HUES64 (cell line): ENCODE measurements around the gene CHST9. TPM values are rescaled to one million over a fixed set of nuclear protein-coding genes. Genes with fewer than 3 reads are reported as not detected.
"Not testable (repeated sequence)": the region's sequence is repeated elsewhere in the genome, so short reads cannot be mapped to it uniquely, and the experiment has no call there.

Experiments
- H3K27ac ChIP-seq: 2 replicates; pipeline ENCODE4 v1.7.0; 2013; ENCODE audit warnings: low read depth, low read length, inconsistent platforms
- H3K27me3 ChIP-seq: 2 replicates; pipeline ENCODE4 v1.6.1; 2013; ENCODE audit warnings: mild to moderate bottlenecking, low read length; ENCODE audit not compliant: insufficient read depth
- H3K36me3 ChIP-seq: 2 replicates; pipeline ENCODE4 v1.6.1; 2013; ENCODE audit warnings: mild to moderate bottlenecking, low read length; ENCODE audit not compliant: insufficient read depth
- H3K4me1 ChIP-seq: 2 replicates; pipeline ENCODE4 v1.6.1; 2013; ENCODE audit warnings: mild to moderate bottlenecking, low read length, moderate library complexity; ENCODE audit not compliant: insufficient read depth
- H3K4me3 ChIP-seq: 2 replicates; pipeline ENCODE4 v1.5.1; 2013; ENCODE audit warnings: mild to moderate bottlenecking, low read length, moderate library complexity
- H3K9ac ChIP-seq: 2 replicates; pipeline ENCODE4 v1.6.1; 2013; ENCODE audit warnings: mild to moderate bottlenecking, low read depth, low read length
- H3K9me3 ChIP-seq: 2 replicates; pipeline ENCODE4 v1.6.1; 2013; ENCODE audit warnings: low read depth, low read length; ENCODE audit not compliant: insufficient read depth
- WGBS: fragments of 150-250, 120-280 bp; methylation state at CpG from one replicate; pipeline ENCODE4 v1.1.7; 2013; ENCODE audit warnings: missing lambda C conversion rate; 5-methylcytosine and 5-hydroxymethylcytosine counted together
- polyA plus RNA-seq, 2 experiments: library from polyadenylated mRNA; stranded (reverse); fragments of 50-300 nt; gene quantifications; one replicate each; pipeline ENCODE4 v1.2.3, GENCODE V29; 2013

The CHST9 gene
- polyA plus RNA-seq (2013, experiment 1 of 2) = 7.1 TPM
- polyA plus RNA-seq (2013, experiment 2 of 2) = 6.3 TPM

- WGBS = 2% methylated on average over 60 of the region's 67 CpGs
- Histone ChIP-seq H3K4me1 (peaks cover 15% of the 10 kb centered on the region; the same call in 1 of the 2 replicates), H3K4me3 (peak within 1 kb of the TSS; percentile 75), H3K36me3 (no peaks in the 10 kb centered on the region), H3K27ac (no peak within 1 kb of the TSS), H3K27me3 (peaks cover 39% of the 10 kb centered on the region), H3K9me3 (no peaks in the 10 kb centered on the region), H3K9ac (peak within 1 kb of the TSS; percentile 63)
Measured at GRCh38 chr18:27185025-27185763, at the start of gene CHST9. Gene CHST9, minus strand, starts transcription at chr18:27185308. Its CDS starts 42,499 bp downstream, at chr18:27142809.

GRCh38 chr18:27232355-27232754 is 47.2 kb upstream of the CHST9 start:
- H3K4me3 ChIP-seq, H3K27me3 ChIP-seq, H3K36me3 ChIP-seq, H3K9ac ChIP-seq, H3K9me3 ChIP-seq: not testable (repeated sequence)
- WGBS = 20% methylated on average over 6 of the region's 6 CpGs
- H3K27ac ChIP-seq = peak overlapping the region; percentile 59; the same call in 1 of the 2 replicates
- H3K4me1 ChIP-seq = peaks cover 32% of the 10 kb centered on the region

GRCh38 chr18:27231671-27232070 is 46.6 kb upstream of the CHST9 start:
- peak overlapping the region; percentile 45; the same call in 1 of the 2 replicates for H3K9ac ChIP-seq
- H3K9me3 ChIP-seq, H3K36me3 ChIP-seq, H3K4me3 ChIP-seq, H3K27me3 ChIP-seq: not testable (repeated sequence)
- peak overlapping the region; percentile 59 for H3K27ac ChIP-seq
- 32% methylated on average over 6 of the region's 6 CpGs for WGBS
- peaks cover 39% of the 10 kb centered on the region for H3K4me1 ChIP-seq

GRCh38 chr18:27231221-27231620 is 46.1 kb upstream of the CHST9 start:
- H3K9me3 ChIP-seq, H3K4me3 ChIP-seq, H3K36me3 ChIP-seq, H3K27me3 ChIP-seq: not testable (repeated sequence)
- 61% methylated on average over 5 of the region's 5 CpGs for WGBS
- peak overlapping the region; percentile 45; the same call in 1 of the 2 replicates for H3K9ac ChIP-seq
- H3K27ac ChIP-seq = peak overlapping the region; percentile 59
- peaks cover 42% of the 10 kb centered on the region for H3K4me1 ChIP-seq

GRCh38 chr18:27227721-27228120 is 42.6 kb upstream of the CHST9 start:
- Histone ChIP-seq H3K9me3 (no peaks in the 10 kb centered on the region), H3K27me3 (no peaks in the 10 kb centered on the region), H3K9ac (no peak overlapping the region), H3K4me3 (no peak overlapping the region), H3K27ac (no peak overlapping the region; the same call in 1 of the 2 replicates), H3K4me1 (peaks cover 54% of the 10 kb centered on the region), H3K36me3 (no peaks in the 10 kb centered on the region)
- 63% methylated on average over 1 of the region's 1 CpG for WGBS

GRCh38 chr18:27226556-27227075 is 41.5 kb upstream of the CHST9 start:
- Histone ChIP-seq H3K27me3 (no peaks in the 10 kb centered on the region), H3K4me1 (peaks cover 43% of the 10 kb centered on the region), H3K27ac (no peak overlapping the region), H3K36me3 (no peaks in the 10 kb centered on the region), H3K9ac (no peak overlapping the region), H3K4me3 (no peak overlapping the region), H3K9me3 (no peaks in the 10 kb centered on the region)
- WGBS = 75% methylated on average over 3 of the region's 5 CpGs

GRCh38 chr18:27225947-27226481 is 40.9 kb upstream of the CHST9 start:
- no peaks in the 10 kb centered on the region for H3K9me3 ChIP-seq
- H3K27me3 ChIP-seq = no peaks in the 10 kb centered on the region
- H3K9ac ChIP-seq = no peak overlapping the region
- WGBS = 96% methylated on average over 7 of the region's 7 CpGs
- no peak overlapping the region for H3K4me3 ChIP-seq
- no peaks in the 10 kb centered on the region for H3K36me3 ChIP-seq
- peaks cover 37% of the 10 kb centered on the region for H3K4me1 ChIP-seq
- H3K27ac ChIP-seq = no peak overlapping the region

GRCh38 chr18:27223526-27224291 is 38.6 kb upstream of the CHST9 start:
- WGBS = 31% methylated on average over 4 of the region's 4 CpGs
- Histone ChIP-seq H3K27ac (peak overlapping the region; percentile 43; the same call in 1 of the 2 replicates), H3K4me1 (peaks cover 32% of the 10 kb centered on the region)

GRCh38 chr18:27214831-27215230 is 29.7 kb upstream of the CHST9 start:
- Histone ChIP-seq H3K27ac (no peak overlapping the region), H3K9me3 (no peaks in the 10 kb centered on the region), H3K27me3 (no peaks in the 10 kb centered on the region; the same call in none of the 2 replicates), H3K4me1 (peaks cover 7% of the 10 kb centered on the region; the same call in 1 of the 2 replicates), H3K9ac (no peak overlapping the region), H3K36me3 (no peaks in the 10 kb centered on the region), H3K4me3 (no peak overlapping the region)
- WGBS = 87% methylated on average over 1 of the region's 1 CpG

More at GRCh38 chr18:27223526-27224291, 38.6 kb upstream of the CHST9 start:
- Histone ChIP-seq H3K36me3 (no peaks in the 10 kb centered on the region), H3K9me3 (no peaks in the 10 kb centered on the region), H3K4me3 (no peak overlapping the region; the same call in 1 of the 2 replicates), H3K9ac (no peak overlapping the region), H3K27me3 (no peaks in the 10 kb centered on the region)

GRCh38 chr18:27213123-27213717 is 28.1 kb upstream of the CHST9 start:
- no peak overlapping the region for H3K4me3 ChIP-seq
- 30% methylated on average over 1 of the region's 1 CpG for WGBS
- H3K27ac ChIP-seq = no peak overlapping the region

More at GRCh38 chr18:27213123-27213717, 28.1 kb upstream of the CHST9 start:
- H3K9ac ChIP-seq = no peak overlapping the region
- peaks cover 7% of the 10 kb centered on the region; the same call in 1 of the 2 replicates for H3K4me1 ChIP-seq
- no peaks in the 10 kb centered on the region for H3K9me3 ChIP-seq
- H3K27me3 ChIP-seq = no peaks in the 10 kb centered on the region; the same call in none of the 2 replicates
- H3K36me3 ChIP-seq = no peaks in the 10 kb centered on the region
